Measurements from ENCODE around the gene ABCB11.

- no peak for TF ChIP-seq CTCF (conservative IDR thresholded peaks at IDR 0.05; ENCODE audit: low read depth, low read length)
- no peak for TF ChIP-seq EZH2 (IDR thresholded peaks at IDR 0.05; ENCODE audit: borderline replicate concordance, low read depth, low read length, poor library complexity, severe bottlenecking)
These were observed 91.2 kb downstream of the ABCB11 start for GRCh38 chr2:168939918-168940317.

All from A673 (cell line).